ENCODE data around the gene PLB1.

GRCh38 chr2:28447943-28448792, 47.7 kb upstream of the PLB1 start:
- TF ChIP-seq POLR2A (IDR thresholded peaks at IDR 0.05) (no peak), CTCF (IDR thresholded peaks at IDR 0.05) (no peak)

Data from stomach (tissue), 4 donors.